K562 (cell line): ENCODE results near the gene MCCD1. TPM values are rescaled to one million over a fixed set of nuclear protein-coding genes. Genes with fewer than 3 reads are reported as not detected.
A peak's percentile ranks its signal among the peaks of the same experiment; 100 is the strongest.

Source experiments
- FOXK1 ChIP-seq: sonication (generic); formaldehyde crosslinking; IDR thresholded peaks from 2 replicates; pipeline ENCODE4 v1.8.0; 2022; ENCODE audit warnings: missing genetic modification reagents, mild to moderate bottlenecking, borderline replicate concordance
- HNRNPH1 ChIP-seq: fragments of 200-400 bp; formaldehyde crosslinking; optimal IDR thresholded peaks from 2 replicates; pipeline ENCODE3; 2017; ENCODE audit warnings: low read depth, mild to moderate bottlenecking, low read length, moderate library complexity
- LCOR ChIP-seq: sonication (generic); formaldehyde crosslinking; IDR thresholded peaks from 2 replicates; pipeline ENCODE4 v1.8.0; 2022; ENCODE audit warnings: mild to moderate bottlenecking, missing genetic modification reagents
- NR3C1 ChIP-seq: sonication (generic); formaldehyde crosslinking; IDR thresholded peaks from 2 replicates; pipeline ENCODE4 v1.8.1; 2022; ENCODE audit warnings: missing genetic modification reagents
- RAD21 ChIP-seq, 2 experiments: fragments of 250-450 bp in 1 of 2; fragments of 450-650 bp in 1 of 2; sonication (Bioruptor Pico) in 1 of 2; formaldehyde crosslinking in 1 of 2; IDR thresholded peaks in 1 of 2; conservative IDR thresholded peaks in 1 of 2; 2 replicates each; pipeline versions ENCODE4 v1.4.0 to v1.8.0; 2020 to 2022; ENCODE audit warnings: mild to moderate bottlenecking in 2 of 2, moderate library complexity in 1 of 2
- RBM22 ChIP-seq: fragments of 200-400 bp; formaldehyde crosslinking; IDR thresholded peaks from 2 replicates; pipeline ENCODE4 v1.6.1; 2018; ENCODE audit warnings: low read length, low read depth; ENCODE audit not compliant: poor library complexity, severe bottlenecking
- SMARCE1 ChIP-seq: fragments of 450-650 bp; IDR thresholded peaks from 2 replicates; pipeline ENCODE4 v1.7.1; 2016; ENCODE audit warnings: mild to moderate bottlenecking
- TBP ChIP-seq: optimal IDR thresholded peaks from 2 replicates; pipeline ENCODE3; 2011; ENCODE audit warnings: low read depth, low read length, improper control_type of control experiment
- XRCC4 ChIP-seq: IDR thresholded peaks from one replicate; pipeline ENCODE4 v1.6.1; 2011; ENCODE audit not compliant: insufficient read depth, insufficient read length; ENCODE audit errors: extremely low read depth
- polyA plus RNA-seq, 8 experiments: library from polyadenylated mRNA; depleted of rRNA in 4 of 8; stranded (reverse) in 5 of 8; unstranded in 3 of 8; fragments of >200 nt; fragmentation: Nextera tagmentation in 2 of 8; fragmentation: Illumina TruSeq in 1 of 8; extraction: Ambion mirVana in 2 of 8; extraction: Trizol in 1 of 8; gene quantifications; 2 replicates each; pipeline versions ENCODE4 v1.2.1 to v1.2.3, GENCODE V29; 2011 to 2014; ENCODE audit warnings: inconsistent platforms in 1 of 8, missing spikeins in 1 of 8
- total RNA-seq, 7 experiments: library from RNA; depleted of rRNA in 6 of 7; stranded (reverse); fragments of >200 nt in 6 of 7; fragmentation: Illumina TruSeq in 2 of 7; extraction: Trizol in 2 of 7; gene quantifications; 2 replicates each; pipeline versions ENCODE4 v1.2.1 to v1.2.3, GENCODE V29; 2011 to 2021; ENCODE audit warnings: low replicate concordance in 1 of 7
- TF ChIP-seq, protein P1 (sequence below), 2 experiments: fragments of 450-650 bp; IDR thresholded peaks; 2 replicates each; pipeline ENCODE4 v1.6.1; 2016; ENCODE audit warnings: mild to moderate bottlenecking in 2 of 2, borderline replicate concordance in 1 of 2, low read depth in 1 of 2, moderate library complexity in 1 of 2
- TF ChIP-seq, protein P2 (sequence below): fragments of 250-450 bp; sonication (Bioruptor Pico); IDR thresholded peaks from 2 replicates; pipeline ENCODE4 v1.4.0; 2020; ENCODE audit warnings: borderline replicate concordance
- TF ChIP-seq, protein P3 (sequence below): fragments of 250-450 bp; sonication (Bioruptor Pico); IDR thresholded peaks from 2 replicates; pipeline ENCODE4 v1.8.0; 2021; ENCODE audit warnings: moderate library complexity, mild to moderate bottlenecking, inconsistent platforms
- TF ChIP-seq, protein P4 (sequence below): sonication (generic); formaldehyde crosslinking; IDR thresholded peaks from 2 replicates; pipeline ENCODE4 v1.9.0; 2022; ENCODE audit warnings: mild to moderate bottlenecking, missing genetic modification reagents
- TF ChIP-seq, protein P5 (sequence below): sonication (generic); formaldehyde crosslinking; IDR thresholded peaks from 2 replicates; pipeline ENCODE4 v1.8.1; 2023; ENCODE audit warnings: mild to moderate bottlenecking, missing genetic modification reagents

MCCD1 gene
- total and polyA plus RNA-seq, 9 of the 15 experiments (the other 6 are each of a cell fraction or from before 2014, with no cell fraction given): not detected

DNA sequence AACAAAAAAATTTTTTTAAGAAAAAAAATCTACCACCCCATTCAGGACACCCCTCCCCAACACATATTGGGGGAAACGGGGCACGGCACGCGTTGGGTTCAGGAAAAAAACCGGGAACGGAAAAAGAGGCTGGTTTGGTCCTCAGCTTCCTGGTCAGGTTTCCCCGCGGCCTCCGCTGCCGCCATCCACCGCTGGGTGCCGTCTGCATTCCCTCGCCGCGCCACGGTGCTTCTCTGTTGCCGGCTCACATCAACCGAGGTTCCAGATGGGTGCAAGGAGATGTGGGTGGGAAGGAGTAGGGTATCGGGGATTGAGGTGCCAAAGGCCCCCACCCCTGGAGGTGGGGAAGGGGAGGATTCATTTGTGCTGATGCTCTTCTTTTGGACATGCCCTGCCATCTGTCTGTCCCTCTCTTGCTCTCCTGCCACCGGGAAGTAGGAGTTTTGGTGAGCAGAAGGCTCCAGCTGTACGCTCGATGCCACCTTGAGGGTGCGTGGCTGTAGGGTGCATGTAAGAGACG, 5.8 kb downstream of the MCCD1 start (continued):
- TF ChIP-seq, protein P1, sequence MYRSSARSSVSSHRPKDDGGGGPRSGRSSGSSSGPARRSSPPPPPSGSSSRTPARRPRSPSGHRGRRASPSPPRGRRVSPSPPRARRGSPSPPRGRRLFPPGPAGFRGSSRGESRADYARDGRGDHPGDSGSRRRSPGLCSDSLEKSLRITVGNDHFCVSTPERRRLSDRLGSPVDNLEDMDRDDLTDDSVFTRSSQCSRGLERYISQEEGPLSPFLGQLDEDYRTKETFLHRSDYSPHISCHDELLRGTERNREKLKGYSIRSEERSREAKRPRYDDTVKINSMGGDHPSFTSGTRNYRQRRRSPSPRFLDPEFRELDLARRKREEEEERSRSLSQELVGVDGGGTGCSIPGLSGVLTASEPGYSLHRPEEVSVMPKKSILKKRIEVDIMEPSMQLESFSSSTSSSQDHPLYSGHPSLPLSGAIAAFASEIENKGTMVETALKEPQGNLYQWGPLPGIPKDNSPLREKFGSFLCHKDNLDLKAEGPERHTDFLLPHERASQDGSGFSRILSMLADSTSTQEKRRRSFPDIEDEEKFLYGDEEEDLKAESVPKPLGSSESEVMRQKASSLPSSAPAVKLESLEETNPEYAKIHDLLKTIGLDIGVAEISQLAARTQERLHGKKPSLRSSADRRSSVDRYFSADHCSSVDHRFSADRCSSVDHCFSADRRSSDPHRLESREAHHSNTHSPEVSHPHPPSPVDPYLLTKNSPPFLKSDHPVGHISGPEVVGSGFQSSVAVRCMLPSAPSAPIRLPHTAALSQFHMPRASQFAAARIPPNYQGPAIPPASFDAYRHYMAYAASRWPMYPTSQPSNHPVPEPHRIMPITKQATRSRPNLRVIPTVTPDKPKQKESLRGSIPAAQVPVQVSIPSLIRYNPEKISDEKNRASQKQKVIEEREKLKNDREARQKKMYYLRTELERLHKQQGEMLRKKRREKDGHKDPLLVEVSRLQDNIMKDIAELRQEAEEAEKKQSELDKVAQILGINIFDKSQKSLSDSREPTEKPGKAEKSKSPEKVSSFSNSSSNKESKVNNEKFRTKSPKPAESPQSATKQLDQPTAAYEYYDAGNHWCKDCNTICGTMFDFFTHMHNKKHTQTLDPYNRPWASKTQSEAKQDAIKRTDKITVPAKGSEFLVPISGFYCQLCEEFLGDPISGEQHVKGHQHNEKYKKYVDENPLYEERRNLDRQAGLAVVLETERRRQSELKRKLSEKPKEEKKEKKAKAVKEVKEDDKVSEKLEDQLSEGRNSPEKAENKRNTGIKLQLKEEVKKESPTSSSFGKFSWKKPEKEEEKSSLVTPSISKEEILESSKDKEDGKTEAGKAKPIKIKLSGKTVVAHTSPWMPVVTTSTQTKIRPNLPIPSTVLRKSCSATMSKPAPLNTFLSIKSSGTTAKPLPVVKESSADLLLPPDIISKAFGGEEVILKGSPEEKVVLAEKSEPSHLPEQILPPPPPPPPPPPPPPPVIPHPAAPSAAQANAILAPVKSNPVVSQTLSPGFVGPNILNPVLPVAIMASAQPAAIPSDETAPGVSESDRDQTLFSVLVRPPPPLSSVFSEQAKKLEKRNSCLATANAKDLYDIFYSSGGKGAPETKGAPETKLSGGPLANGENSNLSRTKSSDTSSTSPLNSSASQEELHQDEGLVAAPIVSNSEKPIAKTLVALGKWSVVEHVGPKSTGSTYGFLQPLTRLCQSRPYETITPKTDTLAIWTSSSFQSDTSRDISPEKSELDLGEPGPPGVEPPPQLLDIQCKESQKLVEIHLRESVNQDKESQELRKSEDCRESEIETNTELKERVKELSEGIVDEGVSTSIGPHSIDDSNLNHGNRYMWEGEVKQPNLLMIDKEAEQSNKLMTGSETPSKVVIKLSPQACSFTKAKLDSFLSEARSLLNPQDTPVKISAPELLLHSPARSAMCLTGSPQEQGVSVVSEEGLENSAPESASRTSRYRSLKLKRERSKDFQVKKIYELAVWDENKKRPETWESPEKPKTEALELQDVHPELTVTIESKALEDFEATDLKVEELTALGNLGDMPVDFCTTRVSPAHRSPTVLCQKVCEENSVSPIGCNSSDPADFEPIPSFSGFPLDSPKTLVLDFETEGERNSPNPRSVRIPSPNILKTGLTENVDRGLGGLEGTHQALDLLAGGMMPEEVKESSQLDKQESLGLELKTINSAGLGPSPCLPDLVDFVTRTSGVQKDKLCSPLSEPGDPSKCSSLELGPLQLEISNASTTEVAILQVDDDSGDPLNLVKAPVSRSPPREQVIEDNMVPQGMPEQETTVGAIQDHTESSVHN (IDR thresholded peaks at IDR 0.05; ENCODE audit: borderline replicate concordance in 1 of 2, low read depth in 1 of 2): no peak
- TF ChIP-seq NR3C1 (CRISPR knock-in tag): 0 out of 2 replicates have a peak, but pooled peaks have one; percentile 36
- no peak for TF ChIP-seq LCOR (CRISPR knock-in tag)
- TF ChIP-seq XRCC4: no peak
- TF ChIP-seq, protein P2, sequence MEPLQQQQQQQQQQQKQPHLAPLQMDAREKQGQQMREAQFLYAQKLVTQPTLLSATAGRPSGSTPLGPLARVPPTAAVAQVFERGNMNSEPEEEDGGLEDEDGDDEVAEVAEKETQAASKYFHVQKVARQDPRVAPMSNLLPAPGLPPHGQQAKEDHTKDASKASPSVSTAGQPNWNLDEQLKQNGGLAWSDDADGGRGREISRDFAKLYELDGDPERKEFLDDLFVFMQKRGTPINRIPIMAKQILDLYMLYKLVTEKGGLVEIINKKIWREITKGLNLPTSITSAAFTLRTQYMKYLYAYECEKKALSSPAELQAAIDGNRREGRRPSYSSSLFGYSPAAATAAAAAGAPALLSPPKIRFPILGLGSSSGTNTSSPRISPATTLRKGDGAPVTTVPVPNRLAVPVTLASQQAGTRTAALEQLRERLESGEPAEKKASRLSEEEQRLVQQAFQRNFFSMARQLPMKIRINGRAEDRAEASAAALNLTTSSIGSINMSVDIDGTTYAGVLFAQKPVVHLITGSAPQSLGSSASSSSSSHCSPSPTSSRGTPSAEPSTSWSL: no peak
- TF ChIP-seq, protein P3, sequence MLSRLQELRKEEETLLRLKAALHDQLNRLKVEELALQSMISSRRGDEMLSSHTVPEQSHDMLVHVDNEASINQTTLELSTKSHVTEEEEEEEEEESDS: no peak
- TF ChIP-seq TBP: no peak
- peak; percentile 95 for TF ChIP-seq RBM22
- no peak for TF ChIP-seq SMARCE1
- no peak for TF ChIP-seq HNRNPH1
- TF ChIP-seq, protein P4, sequence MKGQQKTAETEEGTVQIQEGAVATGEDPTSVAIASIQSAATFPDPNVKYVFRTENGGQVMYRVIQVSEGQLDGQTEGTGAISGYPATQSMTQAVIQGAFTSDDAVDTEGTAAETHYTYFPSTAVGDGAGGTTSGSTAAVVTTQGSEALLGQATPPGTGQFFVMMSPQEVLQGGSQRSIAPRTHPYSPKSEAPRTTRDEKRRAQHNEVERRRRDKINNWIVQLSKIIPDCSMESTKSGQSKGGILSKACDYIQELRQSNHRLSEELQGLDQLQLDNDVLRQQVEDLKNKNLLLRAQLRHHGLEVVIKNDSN (CRISPR knock-in tag): 0 out of 2 replicates have a peak, but pooled peaks have one; percentile 7
- no peak for TF ChIP-seq FOXK1
- TF ChIP-seq RAD21 (CRISPR knock-in tag; conservative IDR thresholded peaks at IDR 0.05 in 1 of 2, IDR thresholded peaks at IDR 0.05 in 1 of 2): no peak
- TF ChIP-seq, protein P5, sequence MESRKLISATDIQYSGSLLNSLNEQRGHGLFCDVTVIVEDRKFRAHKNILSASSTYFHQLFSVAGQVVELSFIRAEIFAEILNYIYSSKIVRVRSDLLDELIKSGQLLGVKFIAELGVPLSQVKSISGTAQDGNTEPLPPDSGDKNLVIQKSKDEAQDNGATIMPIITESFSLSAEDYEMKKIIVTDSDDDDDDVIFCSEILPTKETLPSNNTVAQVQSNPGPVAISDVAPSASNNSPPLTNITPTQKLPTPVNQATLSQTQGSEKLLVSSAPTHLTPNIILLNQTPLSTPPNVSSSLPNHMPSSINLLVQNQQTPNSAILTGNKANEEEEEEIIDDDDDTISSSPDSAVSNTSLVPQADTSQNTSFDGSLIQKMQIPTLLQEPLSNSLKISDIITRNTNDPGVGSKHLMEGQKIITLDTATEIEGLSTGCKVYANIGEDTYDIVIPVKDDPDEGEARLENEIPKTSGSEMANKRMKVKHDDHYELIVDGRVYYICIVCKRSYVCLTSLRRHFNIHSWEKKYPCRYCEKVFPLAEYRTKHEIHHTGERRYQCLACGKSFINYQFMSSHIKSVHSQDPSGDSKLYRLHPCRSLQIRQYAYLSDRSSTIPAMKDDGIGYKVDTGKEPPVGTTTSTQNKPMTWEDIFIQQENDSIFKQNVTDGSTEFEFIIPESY (CRISPR knock-in tag): peak; percentile 26; the same call in 1 of the 2 replicates
